GM10266 (cell line): ENCODE data around the gene GDF7.

ENCODE experiments used
- DNase-seq: peaks from one replicate; pipeline ENCODE4 v3.0.0; 2012; ENCODE audit errors: extremely low spot score
- CTCF ChIP-seq: IDR thresholded peaks from 2 replicates; pipeline ENCODE4 v1.5.1; 2012; ENCODE audit warnings: mild to moderate bottlenecking, low read depth; ENCODE audit not compliant: control insufficient read depth, insufficient read depth; ENCODE audit errors: missing control alignments

The GDF7 gene

GRCh38 chr2:20725782-20726181, 58.8 kb downstream of the GDF7 start:
- no peak for TF ChIP-seq CTCF

GRCh38 chr2:20726913-20727312, 60.0 kb downstream of the GDF7 start:
- no peak for TF ChIP-seq CTCF

More at GRCh38 chr2:20725782-20726181, 58.8 kb downstream of the GDF7 start:
- no peak for DNase-seq

GRCh38 chr2:20728114-20728758, 61.3 kb downstream of the GDF7 start:
- TF ChIP-seq CTCF: no peak
- DNase-seq: no peak

More at GRCh38 chr2:20726913-20727312, 60.0 kb downstream of the GDF7 start:
- no peak for DNase-seq
